GM18520 (cell line): Measurements from ENCODE around the gene CD3E.

Source experiments
- ATAC-seq: cut with Tn5 transposase; IDR thresholded peaks from one replicate; pipeline ENCODE4 v1.9.1; 2021; ENCODE audit not compliant: unreplicated experiment

CD3E gene

GRCh38 chr11:118304568-118305248 is at the start of gene CD3E:
Gene CD3E (plus strand): TSS chr11:118304730. CDS start chr11:118304953, 223 bp downstream.
- ATAC-seq, result no peak

- ATAC-seq, result no peak
These were observed 46.1 kb upstream of the CD3E start for GRCh38 chr11:118258410-118258809.

- ATAC-seq, result no peak
These were observed 45.4 kb upstream of the CD3E start for GRCh38 chr11:118259138-118259537.

DNA sequence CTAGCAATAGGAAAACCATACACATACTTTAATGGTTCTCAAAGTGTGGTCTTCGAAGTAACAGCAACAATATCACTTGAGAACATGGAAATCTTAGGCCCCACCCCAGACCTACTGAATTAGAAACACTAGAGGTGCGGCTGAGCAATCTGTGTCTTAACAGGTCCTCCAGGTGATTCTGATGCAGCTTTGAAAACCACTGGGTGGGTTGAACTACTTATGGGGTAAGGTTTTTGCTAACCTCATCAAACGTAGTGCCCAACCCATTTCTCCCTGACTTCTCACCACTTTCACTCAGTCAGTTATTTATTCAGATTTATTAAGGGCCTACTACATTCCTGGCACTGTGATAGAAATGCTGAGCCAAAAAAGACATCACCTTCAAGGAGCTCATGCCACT is 44.2 kb upstream of the CD3E start:
- ATAC-seq, result no peak

DNA sequence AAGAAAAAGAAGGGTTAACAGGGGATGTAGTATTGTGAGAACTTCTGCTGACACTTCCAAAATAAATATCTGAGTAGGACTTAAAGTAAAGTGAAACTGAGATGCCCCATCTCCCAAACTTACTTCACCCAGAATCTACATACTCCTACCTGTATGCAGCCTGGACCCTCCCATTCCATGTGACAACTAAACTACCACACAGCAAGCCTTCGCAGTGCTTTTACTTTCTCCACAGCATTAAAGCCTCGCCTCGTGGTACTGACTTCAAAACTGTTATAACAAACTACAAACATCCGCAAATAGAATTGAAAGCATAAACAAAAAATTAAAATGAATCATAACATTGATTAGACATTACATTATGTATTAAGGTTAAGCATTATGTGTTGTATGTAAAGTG is 41.4 kb upstream of the CD3E start:
- no peak for ATAC-seq

- ATAC-seq, result no peak
These were observed 40.6 kb upstream of the CD3E start, which contains the start of gene MPZL2 for GRCh38 chr11:118263695-118264568. Gene MPZL2 (minus strand): TSS chr11:118264297. CDS start chr11:118264153, 144 bp downstream.

DNA sequence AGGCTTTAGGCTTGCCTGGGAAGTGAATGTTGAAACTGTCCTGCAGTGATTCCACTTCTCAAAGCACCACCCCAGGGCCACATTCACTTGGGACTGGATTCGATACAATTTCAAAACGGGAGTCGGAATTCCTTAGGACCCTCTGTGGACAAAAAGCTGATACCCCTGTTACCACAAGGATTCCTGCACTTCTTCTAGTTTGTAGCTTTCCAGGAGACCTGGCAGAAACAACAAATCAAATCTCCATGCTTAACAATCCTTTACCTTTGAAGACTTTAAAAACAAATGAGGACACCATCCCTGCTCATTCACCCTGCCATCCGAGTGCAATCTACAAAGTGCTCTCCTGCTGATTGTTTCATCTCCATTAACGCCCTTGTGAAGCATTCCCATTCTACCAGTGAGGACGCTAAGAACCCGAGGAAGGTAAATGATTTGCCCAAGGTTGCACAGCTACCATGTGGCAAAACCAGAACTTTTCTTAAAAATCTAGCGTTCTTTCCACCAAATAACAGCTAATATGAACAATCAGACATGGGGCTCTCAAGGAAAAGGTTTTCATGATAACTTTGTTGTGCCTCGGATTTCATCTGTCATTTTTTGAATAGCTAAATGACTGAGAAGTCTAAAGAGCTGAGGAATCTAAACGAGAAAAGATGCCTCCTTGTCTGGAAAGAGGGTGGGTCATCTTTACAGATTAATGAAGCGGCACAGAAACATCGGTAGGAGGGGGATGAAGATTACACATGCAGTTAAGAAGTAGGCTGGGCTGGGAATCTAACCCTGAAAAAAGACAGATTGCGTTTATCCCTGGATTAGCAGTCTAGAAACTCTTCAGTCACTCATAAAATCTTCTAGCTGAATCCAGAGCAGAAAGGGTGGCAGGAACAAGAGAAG is 39.7 kb upstream of the CD3E start:
- no peak for ATAC-seq

DNA sequence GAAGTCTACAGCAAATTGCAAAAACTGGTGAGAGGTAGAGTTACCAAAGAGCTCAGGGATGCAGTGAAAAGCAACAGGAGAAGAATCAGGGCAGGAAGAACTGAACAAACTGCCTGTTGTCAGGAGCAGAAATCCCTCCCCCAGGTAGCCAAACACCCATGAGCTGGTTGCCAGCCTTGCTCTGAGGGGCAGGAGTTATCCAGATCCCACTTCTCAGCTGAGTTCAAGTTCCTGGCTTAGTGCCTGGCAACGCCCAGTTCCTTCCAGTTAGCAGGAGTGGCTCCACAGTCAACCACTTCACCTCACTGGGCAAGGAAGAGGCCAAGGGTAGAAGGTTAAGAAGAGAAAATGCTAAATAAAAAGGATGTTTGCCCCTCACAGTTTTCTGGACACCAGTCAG is 38.6 kb upstream of the CD3E start:
- ATAC-seq, result no peak

- ATAC-seq, result no peak
These were observed 37.0 kb upstream of the CD3E start for GRCh38 chr11:118267486-118267885.

DNA sequence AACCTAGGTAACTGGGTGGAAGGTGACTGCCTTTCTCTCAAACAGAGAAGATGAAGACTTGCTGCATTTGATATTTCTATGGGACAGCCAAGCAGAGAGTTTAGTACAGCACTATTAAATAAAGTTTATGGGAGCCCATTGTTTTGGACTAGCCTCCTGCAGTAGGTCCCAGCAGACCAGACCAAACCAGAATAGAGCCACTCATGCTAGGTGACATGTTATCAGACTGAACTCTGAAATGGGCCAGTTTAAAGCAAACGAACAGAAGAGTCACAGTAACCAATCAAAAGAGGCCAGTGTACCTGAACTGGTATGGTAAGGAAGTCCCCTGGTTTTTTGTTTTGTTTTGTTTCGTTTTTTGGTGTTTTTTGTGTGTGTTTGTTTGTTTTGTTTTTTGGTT is 32.5 kb upstream of the CD3E start:
- ATAC-seq, result no peak

GRCh38 chr11:118274186-118274585 is 30.3 kb upstream of the CD3E start:
- no peak for ATAC-seq

DNA sequence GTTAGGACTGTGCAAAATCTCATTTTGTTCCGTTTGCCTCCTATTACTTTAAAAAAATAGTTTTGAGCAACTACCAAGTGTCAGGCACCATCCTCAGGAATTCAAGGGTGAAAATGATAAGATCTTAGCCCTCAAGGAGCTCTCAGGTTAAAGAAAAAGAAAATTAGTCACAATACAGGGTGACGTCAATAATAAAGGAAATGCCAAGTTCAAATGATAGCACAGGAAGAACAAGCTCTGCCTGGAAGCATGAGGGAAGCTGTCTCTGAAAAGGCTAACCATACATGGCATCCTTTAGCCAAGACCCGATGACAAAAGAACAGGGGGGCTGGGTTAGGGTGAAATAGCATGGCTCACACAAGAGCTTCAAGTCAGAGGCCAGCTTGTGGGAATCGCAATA is 29.4 kb upstream of the CD3E start:
- no peak for ATAC-seq

DNA sequence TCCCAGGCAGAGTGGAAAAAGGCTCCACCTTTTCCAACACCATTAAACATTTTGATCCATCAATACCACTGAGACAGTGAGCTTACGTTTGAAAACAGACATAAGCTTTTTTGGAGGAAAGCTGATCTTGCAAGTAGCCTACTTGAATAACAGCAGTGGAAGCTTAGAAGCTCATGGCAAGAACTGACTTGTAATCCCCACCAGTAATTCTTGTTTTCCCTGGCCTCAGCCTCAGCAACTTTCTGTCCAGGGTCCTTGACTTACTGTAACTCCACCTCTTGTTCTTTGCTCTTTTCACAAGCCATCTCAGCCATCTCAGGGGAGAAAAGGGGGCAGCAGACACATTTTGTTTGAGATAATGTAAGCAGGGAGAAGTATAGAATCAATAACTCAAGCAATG is 28.1 kb upstream of the CD3E start:
- no peak for ATAC-seq

- no peak for ATAC-seq
These were observed 27.2 kb upstream of the CD3E start for GRCh38 chr11:118277312-118277711.

DNA sequence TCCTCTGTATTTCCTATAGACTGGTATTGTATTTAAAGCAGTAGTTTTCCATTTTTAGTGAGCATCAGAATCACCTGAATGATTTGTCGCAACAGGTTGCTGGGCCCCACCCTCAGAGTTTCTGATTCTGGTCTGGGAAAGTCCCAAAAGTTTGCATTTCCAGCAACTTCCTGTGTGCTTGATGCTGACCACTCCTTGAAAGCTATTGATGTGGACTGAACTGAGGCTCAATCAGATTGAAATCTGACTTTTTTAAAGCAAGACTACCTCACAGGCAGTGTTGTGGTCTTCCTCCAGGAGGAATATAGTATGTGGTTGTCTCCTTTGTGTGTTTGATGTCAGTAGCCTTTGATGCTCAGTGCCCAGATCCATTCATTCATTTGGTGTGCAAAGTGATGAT is 23.2 kb upstream of the CD3E start:
- ATAC-seq, result no peak

DNA sequence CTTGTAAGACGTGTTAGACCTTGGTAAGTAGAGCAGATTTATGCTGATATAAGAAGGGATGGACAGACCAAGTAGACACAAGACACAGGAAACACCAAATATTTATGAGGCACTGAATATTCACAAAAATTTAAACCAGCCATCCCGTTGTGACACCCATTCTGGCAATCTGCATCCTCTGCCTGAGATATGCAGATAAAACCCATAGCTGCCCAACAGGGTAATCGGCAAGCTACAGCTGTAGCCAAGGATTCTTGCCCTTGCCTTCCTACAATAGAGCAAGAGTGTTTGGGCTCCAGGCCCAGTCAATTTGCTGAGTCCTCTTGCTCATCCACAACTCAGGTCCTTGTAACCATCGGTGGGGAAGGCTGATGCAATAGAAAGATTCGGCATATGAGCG is 21.9 kb upstream of the CD3E start:
- ATAC-seq, result no peak

GRCh38 chr11:118283037-118283636 is 21.4 kb upstream of the CD3E start:
- ATAC-seq, result no peak

GRCh38 chr11:118283756-118284350 is 20.7 kb upstream of the CD3E start:
- no peak for ATAC-seq

- ATAC-seq, result no peak
These were observed 18.0 kb upstream of the CD3E start for GRCh38 chr11:118286545-118286944.

GRCh38 chr11:118287006-118287405 is 17.5 kb upstream of the CD3E start:
- ATAC-seq, result no peak
